ENCODE data around the gene RGS10.

RGS10 gene

DNA sequence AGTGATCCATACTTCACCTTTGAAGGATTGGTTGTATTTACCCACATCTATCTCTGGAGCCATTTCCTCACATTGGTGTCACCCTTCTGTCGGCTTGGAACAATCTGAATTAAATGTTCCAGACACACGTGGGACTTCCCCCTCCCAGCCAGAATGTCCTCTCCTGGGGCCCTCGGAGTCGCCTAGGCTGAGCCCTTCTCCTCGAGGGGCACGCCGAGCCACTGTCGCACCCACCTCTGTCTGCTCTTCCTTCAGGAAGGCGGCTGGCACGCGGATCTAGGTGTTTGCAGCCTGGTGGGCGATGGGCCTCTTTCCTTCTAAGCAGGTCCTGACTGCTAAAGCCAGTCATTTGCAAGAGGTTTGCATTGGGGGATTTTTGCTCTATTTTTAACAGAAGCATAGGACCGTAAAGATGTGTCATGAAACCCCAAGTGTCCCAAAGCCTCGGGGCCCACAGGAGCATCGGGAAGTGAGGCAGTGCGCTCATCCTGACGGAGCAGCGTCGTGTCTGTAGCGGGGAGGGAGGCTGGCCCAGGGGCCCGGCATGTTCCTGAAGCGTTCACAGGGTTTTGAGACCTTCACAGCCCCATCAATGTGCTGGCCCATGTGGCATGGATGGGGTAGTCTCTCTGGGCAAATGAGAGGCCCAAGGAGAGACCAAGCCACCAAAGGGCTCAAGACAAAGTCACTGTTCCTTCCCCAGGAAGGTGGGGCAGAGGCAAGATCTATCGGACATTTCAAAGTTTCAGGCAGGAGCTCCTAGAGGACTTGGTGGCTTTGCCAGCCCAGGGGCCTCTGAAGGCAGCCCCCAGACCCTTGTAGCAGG lies 86.7 kb downstream of the RGS10 start:
- no peak for TF ChIP-seq POLR2A (IDR thresholded peaks at IDR 0.05; ENCODE audit: low read length)
- no peak for TF ChIP-seq GATA1 (IDR thresholded peaks at IDR 0.05; ENCODE audit: low read depth, low read length)
- no peak for DNase-seq

- TF ChIP-seq GATA1 (IDR thresholded peaks at IDR 0.05; ENCODE audit: low read depth, low read length) (no peak), POLR2A (IDR thresholded peaks at IDR 0.05; ENCODE audit: low read length) (no peak)
- no peak for DNase-seq
These were observed 87.5 kb downstream of the RGS10 start for GRCh38 chr10:119454990-119455389.

GRCh38 chr10:119454316-119454715 lies 88.2 kb downstream of the RGS10 start:
- DNase-seq: no peak
- TF ChIP-seq POLR2A (IDR thresholded peaks at IDR 0.05; ENCODE audit: low read length) (no peak), GATA1 (IDR thresholded peaks at IDR 0.05; ENCODE audit: low read depth, low read length) (no peak)

GRCh38 chr10:119453313-119453712 lies 89.2 kb downstream of the RGS10 start:
- TF ChIP-seq GATA1 (IDR thresholded peaks at IDR 0.05; ENCODE audit: low read depth, low read length): no peak
- TF ChIP-seq POLR2A (IDR thresholded peaks at IDR 0.05; ENCODE audit: low read length): no peak
- DNase-seq: no peak

GRCh38 chr10:119452396-119452795 lies 90.1 kb downstream of the RGS10 start:
- no peak for TF ChIP-seq GATA1 (IDR thresholded peaks at IDR 0.05; ENCODE audit: low read depth, low read length)
- no peak for TF ChIP-seq POLR2A (IDR thresholded peaks at IDR 0.05; ENCODE audit: low read length)
- DNase-seq: no peak

DNA sequence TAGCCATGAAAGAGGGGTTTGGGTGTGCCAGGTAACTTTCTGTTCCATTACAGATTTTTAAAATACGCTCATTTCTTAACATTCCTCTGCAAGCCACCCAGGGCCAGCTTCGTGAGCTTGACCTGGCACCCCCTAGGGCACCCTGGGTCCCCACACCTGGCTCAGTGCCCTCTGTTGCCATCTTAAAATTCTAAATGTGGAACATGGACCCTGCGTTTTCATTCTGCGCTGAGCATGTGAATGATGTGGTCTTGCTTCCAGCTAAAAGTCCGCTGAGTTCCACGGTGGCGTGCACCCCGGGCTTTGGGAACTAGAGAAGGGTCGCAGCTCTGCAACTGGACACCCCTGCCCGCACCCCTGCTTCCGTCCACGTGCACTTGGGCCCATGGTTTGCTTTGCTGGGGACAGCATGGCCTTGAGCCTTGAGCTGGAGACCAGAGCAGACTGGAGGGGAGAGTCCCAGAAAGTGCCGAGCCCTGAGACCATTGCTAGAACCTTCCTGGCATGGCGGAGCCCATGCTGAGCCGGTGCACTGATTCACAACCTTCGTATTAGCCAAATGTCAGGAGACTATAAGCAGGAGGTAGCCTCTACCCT lies 91.1 kb downstream of the RGS10 start:
- TF ChIP-seq POLR2A (IDR thresholded peaks at IDR 0.05; ENCODE audit: low read length) (no peak), GATA1 (IDR thresholded peaks at IDR 0.05; ENCODE audit: low read depth, low read length) (no peak)
- DNase-seq: no peak

GRCh38 chr10:119450606-119451299 lies 91.8 kb downstream of the RGS10 start:
- DNase-seq: no peak
- TF ChIP-seq POLR2A (IDR thresholded peaks at IDR 0.05; ENCODE audit: low read length) (no peak), GATA1 (IDR thresholded peaks at IDR 0.05; ENCODE audit: low read depth, low read length) (no peak)
